NCI-H748 (cell line): ENCODE measurements around the gene C1QB.
"Not testable (repeated sequence)": the region's sequence is repeated elsewhere in the genome, so short reads cannot be mapped to it uniquely, and the experiment has no call there.

Source experiments
- DNase-seq: peaks from one replicate; lab custom pipeline; 2025; ENCODE audit not compliant: unreplicated experiment; lab: John Stamatoyannopoulos, UW

Gene C1QB

DNA sequence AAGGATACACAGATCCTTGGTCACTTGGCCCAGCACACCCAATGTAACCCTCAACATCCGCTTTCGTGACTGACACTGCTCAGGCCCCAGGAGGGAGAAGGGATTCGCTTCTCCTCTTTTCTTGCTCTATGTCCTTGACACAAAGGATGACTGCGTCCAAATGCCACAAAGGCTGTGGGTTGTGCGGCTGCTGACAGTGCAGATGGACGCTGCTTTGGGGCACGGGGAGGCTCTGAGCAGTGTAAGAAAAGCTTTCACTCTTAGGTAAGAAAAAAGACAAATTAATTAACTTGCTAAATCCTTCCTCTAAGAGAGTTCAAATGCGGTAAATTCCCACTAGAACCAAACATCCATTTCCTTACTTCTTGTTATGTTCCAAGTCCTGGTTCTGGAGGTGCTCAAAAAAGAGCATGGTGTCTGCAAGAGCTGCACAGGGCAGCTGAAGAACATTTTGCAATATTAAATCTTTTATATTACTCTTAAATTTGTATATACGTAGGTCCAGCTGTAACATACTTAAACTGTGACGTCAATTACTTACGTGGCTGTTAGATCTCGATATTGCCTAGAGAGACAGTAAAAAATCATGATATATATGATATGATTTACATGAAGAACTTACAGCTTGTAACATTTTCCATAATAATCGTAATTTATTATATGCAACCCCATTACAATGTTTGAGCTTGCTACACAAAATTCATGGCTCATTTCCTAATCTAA is 38.2 kb downstream of the C1QB start:
- DNase-seq = no peak

DNA sequence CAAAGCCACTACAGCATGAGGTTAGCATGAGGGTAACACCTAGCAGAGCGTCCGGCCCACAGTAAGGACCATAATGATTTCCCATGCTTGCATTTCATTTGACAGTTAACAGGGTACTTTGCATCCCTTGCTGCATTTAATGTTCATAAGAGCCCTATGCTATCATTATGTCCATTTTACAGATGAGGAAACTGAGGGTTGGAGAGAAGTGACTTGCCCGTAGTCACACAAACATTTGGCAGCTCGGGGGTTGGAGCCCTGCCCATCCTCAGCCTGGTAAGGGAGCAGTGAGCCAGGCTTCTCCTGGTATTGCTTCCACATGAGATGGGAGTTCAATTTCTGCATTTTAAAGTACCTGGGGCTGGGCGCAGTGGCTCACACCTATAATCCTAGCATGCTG is 41.1 kb downstream of the C1QB start:
- no peak for DNase-seq

- no peak for DNase-seq
Observed at GRCh38 chr1:22696610-22697009, 43.6 kb downstream of the C1QB start.

DNA sequence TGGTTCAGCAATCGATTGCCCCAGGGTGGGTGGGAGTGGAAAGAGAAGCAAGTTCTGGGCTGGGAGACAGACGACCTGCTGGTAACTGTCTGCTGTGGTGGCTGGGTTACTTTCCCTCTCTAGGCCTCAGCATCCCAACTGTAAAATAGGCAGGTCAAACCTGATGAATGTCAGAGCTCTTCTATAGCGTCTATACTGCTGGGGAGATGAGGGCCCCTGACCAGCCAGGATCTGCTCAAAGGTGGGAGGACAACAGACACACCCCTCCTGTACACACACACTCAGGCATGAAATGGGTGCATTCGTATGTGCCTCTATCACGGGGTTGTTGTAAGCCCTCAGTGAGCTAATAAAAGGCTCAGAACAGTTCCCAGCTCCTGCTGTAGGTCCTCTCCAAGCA is 44.9 kb downstream of the C1QB start:
- DNase-seq = no peak

DNA sequence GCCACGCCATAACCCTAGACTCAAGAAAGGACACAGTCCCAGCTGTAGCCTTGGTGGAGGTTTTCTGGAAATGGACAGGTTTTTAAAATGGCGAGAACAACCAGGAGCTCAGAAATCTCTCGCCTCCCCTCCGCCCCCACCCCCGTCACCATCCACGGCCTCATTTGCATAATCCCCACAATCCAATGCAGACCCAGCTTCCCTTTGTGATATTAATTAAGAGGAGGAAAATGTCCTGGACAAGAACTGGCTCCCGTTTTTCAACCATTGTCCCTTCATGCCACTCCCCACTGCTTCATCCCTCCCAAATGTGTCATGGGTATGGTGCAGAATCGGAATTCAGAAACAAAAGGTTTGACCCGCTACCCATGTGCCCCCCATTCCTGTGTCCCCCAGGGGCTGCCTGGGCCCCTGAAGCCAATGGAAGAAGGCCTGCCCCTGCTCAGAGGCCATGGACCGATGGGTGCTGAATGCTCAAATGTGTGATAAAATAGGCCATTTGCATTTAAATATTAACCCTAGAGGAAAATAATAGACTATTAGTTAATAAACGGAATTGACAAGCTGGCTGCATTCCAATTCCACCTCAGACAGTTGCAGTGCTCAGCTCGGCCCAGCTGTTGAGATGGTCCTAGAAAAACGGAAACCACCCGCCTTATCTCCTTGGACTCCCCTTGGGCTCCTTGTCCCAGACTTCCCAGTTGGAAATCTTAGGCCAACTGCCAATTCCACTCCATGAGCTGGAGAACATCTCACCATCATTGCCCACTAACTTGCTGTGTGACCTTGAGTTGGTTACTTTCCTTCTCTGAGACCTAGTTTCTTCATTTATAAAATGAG is 46.9 kb downstream of the C1QB start:
- no peak for DNase-seq

DNA sequence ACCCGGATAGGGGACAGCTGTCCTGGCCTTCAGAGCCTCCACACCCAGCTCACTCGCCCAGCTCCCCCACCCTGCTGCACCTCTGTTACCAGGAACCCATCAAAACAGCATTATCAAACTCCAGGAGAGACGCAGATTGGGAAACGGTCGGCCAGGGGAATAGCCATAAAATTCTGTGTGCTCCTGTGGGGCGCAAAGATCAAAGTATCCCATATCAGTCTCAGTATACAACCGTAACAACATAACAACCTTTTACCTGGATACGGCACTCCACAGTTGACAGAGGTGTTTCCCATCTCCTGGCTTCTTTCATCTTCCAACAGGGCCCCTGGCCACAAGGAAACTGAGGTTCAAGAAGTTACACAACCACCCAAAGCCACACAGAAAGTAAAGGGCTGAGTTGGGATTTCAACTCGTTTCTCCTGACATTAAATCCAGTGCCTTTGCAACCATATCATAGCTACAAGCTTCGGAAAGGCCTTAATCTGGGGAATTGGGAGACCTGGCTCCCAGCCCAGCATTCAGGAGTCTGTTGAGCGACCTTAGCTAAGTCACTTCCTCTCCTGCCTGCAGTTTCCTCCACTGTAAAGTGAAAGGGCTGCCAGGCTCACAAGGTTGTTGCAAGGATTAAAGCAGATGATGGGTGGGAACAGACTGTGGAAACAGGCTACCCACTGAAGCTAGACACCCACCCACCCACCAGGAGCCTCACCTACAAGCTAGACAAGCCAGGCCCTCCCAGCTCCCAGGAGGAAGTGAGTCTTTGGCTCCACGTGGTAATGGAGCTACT is 49.5 kb downstream of the C1QB start:
- no peak for DNase-seq

- peak; percentile 65 for DNase-seq
Observed at GRCh38 chr1:22704440-22705067, 51.5 kb downstream of the C1QB start.

DNA sequence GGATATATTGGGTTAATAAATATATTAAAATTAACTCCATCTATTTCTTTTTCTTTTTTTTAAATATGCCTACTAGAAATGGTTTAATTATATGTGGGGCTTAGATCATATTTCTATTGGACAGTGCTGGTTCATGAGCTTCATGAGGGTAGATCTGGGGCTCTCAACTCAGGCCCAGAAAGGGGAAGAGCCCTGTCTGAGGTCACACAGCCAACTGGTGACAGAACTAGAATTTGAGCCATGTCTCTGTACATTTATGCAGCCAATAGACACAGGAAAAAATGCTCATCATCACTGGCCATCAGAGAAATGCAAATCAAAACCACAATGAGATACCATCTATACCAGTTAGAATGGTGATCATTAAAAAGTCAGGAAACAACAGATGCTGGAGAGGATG is 52.5 kb downstream of the C1QB start:
- no peak for DNase-seq

- DNase-seq = not testable (repeated sequence)
Observed at GRCh38 chr1:22706100-22706499, 53.1 kb downstream of the C1QB start.

GRCh38 chr1:22708777-22709176 is 55.7 kb downstream of the C1QB start:
- DNase-seq = no peak

DNA sequence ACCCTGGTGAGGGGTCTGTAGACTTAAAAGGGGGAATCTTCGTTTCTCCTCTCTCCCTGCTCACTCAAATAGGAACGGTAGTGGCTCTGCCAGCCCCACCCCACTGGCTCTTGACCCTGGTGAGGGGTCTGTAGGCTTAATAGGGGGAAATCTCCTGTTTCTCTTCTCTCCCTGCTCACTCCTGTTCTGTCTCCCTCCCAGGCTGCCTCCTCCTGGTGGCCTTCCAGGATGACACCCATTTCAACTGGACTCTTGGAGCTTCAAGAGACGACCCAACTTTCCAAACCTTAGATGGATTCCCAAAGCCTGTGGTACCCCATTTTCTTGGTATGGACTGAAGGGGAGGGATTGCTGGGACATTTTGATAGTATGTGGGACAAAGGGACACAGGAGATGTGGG is 56.2 kb downstream of the C1QB start:
- DNase-seq = no peak

GRCh38 chr1:22709891-22710700 is 57.1 kb downstream of the C1QB start:
- peak; percentile 59 for DNase-seq

- DNase-seq = peak; percentile 59
Observed at GRCh38 chr1:22710701-22711049, 57.6 kb downstream of the C1QB start, which contains the start of gene EPHB2. Gene EPHB2 (plus strand): TSS chr1:22710839. CDS start chr1:22710983, 144 bp downstream.

- peak; percentile 49 for DNase-seq
Observed at GRCh38 chr1:22711071-22711470, 58.0 kb downstream of the C1QB start.
